Suprapubic skin (tissue), 4 donors: ENCODE data around the gene PCGF3.

ENCODE experiments used
- EP300 ChIP-seq: sonication (generic); formaldehyde crosslinking; IDR thresholded peaks from one replicate; pipeline ENCODE4 v1.6.1; 2017; ENCODE audit warnings: antibody characterized with exemption
- POLR2AphosphoS5 ChIP-seq, 3 donors: sonication (generic); formaldehyde crosslinking; IDR thresholded peaks; one replicate each; pipeline ENCODE4 v1.6.1; 2017; ENCODE audit warnings: antibody characterized with exemption in 3 of 3

DNA sequence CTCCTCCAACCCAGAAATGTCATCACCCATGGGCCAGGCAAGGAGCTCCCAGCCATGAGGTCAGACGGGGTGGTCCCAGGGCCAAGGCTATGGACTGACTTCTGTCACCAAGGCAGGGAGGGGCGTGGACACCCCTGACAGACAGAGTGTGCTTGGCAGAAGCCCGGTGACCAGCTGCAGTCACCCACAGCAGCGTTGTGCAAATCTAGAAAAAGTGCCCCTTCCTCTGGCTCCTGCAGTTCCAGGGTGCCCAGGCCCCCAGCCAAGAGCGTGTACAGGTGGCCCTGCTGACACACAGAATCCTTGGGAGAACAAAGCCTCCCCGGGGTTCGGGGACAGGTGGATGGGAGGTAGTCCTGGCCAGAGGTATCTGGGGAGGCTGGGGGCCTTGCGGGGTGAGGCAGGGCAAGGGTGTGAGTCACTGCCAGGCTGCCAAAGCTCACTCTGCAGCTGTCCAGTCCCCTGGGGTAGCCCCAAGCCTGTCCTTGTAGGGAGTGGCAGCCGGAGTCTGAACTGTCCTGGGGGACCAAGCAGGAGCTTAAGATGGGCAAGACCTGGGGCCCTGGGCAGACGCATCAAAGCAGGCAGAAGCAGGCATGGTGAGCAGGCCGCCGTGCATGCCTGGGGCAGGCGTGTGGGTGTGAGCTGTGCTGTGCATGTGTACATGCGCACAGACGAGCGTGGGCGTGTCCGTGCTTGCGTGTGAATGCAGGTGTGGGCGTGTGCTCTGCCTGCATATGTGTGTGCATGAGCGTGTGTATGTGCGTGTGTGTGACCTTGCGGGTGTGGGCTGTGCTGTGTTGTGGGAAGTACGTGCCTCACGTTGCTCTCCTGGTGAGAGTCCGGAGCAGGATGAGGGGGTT lies 28.0 kb upstream of the PCGF3 start:
- TF ChIP-seq POLR2AphosphoS5 (IDR thresholded peaks at IDR 0.05) (no peak), EP300 (no peak)
